Measurements from ENCODE around the gene ZNF275. TPM values are rescaled to one million over a fixed set of nuclear protein-coding genes. Genes with fewer than 3 reads are reported as not detected.
"Not testable (repeated sequence)": the region's sequence is repeated elsewhere in the genome, so short reads cannot be mapped to it uniquely, and the experiment has no call there.

ZNF275 gene
- 9.9 and 10.2 TPM in 2 replicates for total RNA-seq
- polyA plus RNA-seq, result 4.0 and 4.3 TPM in 2 replicates

GRCh38 chrX:153333821-153334653 lies at the start of gene ZNF275:
ZNF275 (plus strand) TSS chrX:153334153; CDS start chrX:153336680, 2,527 bp downstream.
- DNase-seq (ENCODE audit: low spot score), result peak; percentile 90
- peaks cover 6% of the 10 kb centered on the region for H3K4me1 ChIP-seq (ENCODE audit: insufficient read depth)

GRCh38 chrX:153285678-153286077 lies 48.3 kb upstream of the ZNF275 start:
- not testable (repeated sequence) for H3K9me2 ChIP-seq (replicated peaks; ENCODE audit: insufficient read depth); H3K4me3 ChIP-seq; H3K79me2 ChIP-seq; H3K4me1 ChIP-seq (ENCODE audit: insufficient read depth); H2AFZ ChIP-seq; H3K36me3 ChIP-seq (replicated peaks; ENCODE audit: insufficient read depth, low read depth); H3K27ac ChIP-seq; H3K4me2 ChIP-seq; H3K9me3 ChIP-seq (ENCODE audit: low read depth); DNase-seq (ENCODE audit: low spot score); H4K20me1 ChIP-seq (ENCODE audit: insufficient read depth, poor library complexity, severe bottlenecking); H3K27me3 ChIP-seq
- no CpG with 5 or more reads among the region's 8 CpGs for WGBS (ENCODE audit: low lambda C conversion rate, missing lambda C conversion rate)

More at GRCh38 chrX:153333821-153334653, at the start of gene ZNF275:
- H4K20me1 ChIP-seq (ENCODE audit: insufficient read depth, poor library complexity, severe bottlenecking), result peaks cover 2% of the 10 kb centered on the region
- H3K4me3 ChIP-seq, result peak within 1 kb of the TSS; percentile 77
- 48% methylated on average over 37 of the region's 86 CpGs for WGBS (ENCODE audit: low lambda C conversion rate, missing lambda C conversion rate)
- no peak for TF ChIP-seq CTCF (IDR thresholded peaks at IDR 0.05; ENCODE audit: poor library complexity)
- TF ChIP-seq EZH2phosphoT487 (IDR thresholded peaks at IDR 0.05; ENCODE audit: low read depth, severe bottlenecking, unreplicated experiment), result no peak
- TF ChIP-seq EZH2 (IDR thresholded peaks at IDR 0.05; ENCODE audit: borderline replicate concordance), result no peak
- H3K79me2 ChIP-seq, result peaks cover 23% of the 10 kb centered on the region
- H3K27ac ChIP-seq, result peak within 1 kb of the TSS; percentile 73
- H2AFZ ChIP-seq, result peak within 1 kb of the TSS; percentile 86
- H3K36me3 ChIP-seq (replicated peaks; ENCODE audit: insufficient read depth, low read depth), result no peaks in the 10 kb centered on the region
- H3K4me2 ChIP-seq, result peak within 1 kb of the TSS; percentile 84
- no peaks in the 10 kb centered on the region for H3K9me2 ChIP-seq (replicated peaks; ENCODE audit: insufficient read depth)
- H3K9me3 ChIP-seq (ENCODE audit: low read depth), result no peaks in the 10 kb centered on the region
- no peaks in the 10 kb centered on the region for H3K27me3 ChIP-seq

GRCh38 chrX:153288807-153289206 lies 45.1 kb upstream of the ZNF275 start:
- H3K4me3 ChIP-seq; DNase-seq (ENCODE audit: low spot score); H3K79me2 ChIP-seq; H3K9me2 ChIP-seq (replicated peaks; ENCODE audit: insufficient read depth); H3K4me1 ChIP-seq (ENCODE audit: insufficient read depth); H2AFZ ChIP-seq; H3K36me3 ChIP-seq (replicated peaks; ENCODE audit: insufficient read depth, low read depth); H3K27ac ChIP-seq; H4K20me1 ChIP-seq (ENCODE audit: insufficient read depth, poor library complexity, severe bottlenecking); H3K4me2 ChIP-seq; H3K27me3 ChIP-seq; H3K9me3 ChIP-seq (ENCODE audit: low read depth): not testable (repeated sequence)
- WGBS (ENCODE audit: low lambda C conversion rate, missing lambda C conversion rate), result no CpG with 5 or more reads among the region's 2 CpGs

- H3K36me3 ChIP-seq (replicated peaks; ENCODE audit: insufficient read depth, low read depth); H3K4me2 ChIP-seq; DNase-seq (ENCODE audit: low spot score); H3K4me1 ChIP-seq (ENCODE audit: insufficient read depth); H2AFZ ChIP-seq; H4K20me1 ChIP-seq (ENCODE audit: insufficient read depth, poor library complexity, severe bottlenecking); H3K27me3 ChIP-seq; H3K9me3 ChIP-seq (ENCODE audit: low read depth); H3K79me2 ChIP-seq; H3K9me2 ChIP-seq (replicated peaks; ENCODE audit: insufficient read depth); H3K27ac ChIP-seq; H3K4me3 ChIP-seq: not testable (repeated sequence)
- 77% methylated on average over 3 of the region's 8 CpGs for WGBS (ENCODE audit: low lambda C conversion rate, missing lambda C conversion rate)
These were observed 40.4 kb upstream of the ZNF275 start for GRCh38 chrX:153293485-153294071.

GRCh38 chrX:153297376-153297775 lies 36.6 kb upstream of the ZNF275 start:
- 52% methylated on average over 1 of the region's 1 CpG for WGBS (ENCODE audit: low lambda C conversion rate, missing lambda C conversion rate)
- Histone ChIP-seq H3K4me3 (no peak overlapping the region), H3K9me2 (replicated peaks; ENCODE audit: insufficient read depth) (no peaks in the 10 kb centered on the region), H3K9me3 (ENCODE audit: low read depth) (no peaks in the 10 kb centered on the region), H4K20me1 (ENCODE audit: insufficient read depth, poor library complexity, severe bottlenecking) (no peaks in the 10 kb centered on the region), H3K4me1 (ENCODE audit: insufficient read depth) (no peaks in the 10 kb centered on the region), H3K27me3 (no peaks in the 10 kb centered on the region), H3K4me2 (no peak overlapping the region), H3K79me2 (no peaks in the 10 kb centered on the region), H2AFZ (no peak overlapping the region), H3K36me3 (replicated peaks; ENCODE audit: insufficient read depth, low read depth) (no peaks in the 10 kb centered on the region), H3K27ac (no peak overlapping the region)
- TF ChIP-seq EZH2phosphoT487 (IDR thresholded peaks at IDR 0.05; ENCODE audit: low read depth, severe bottlenecking, unreplicated experiment) (no peak), EZH2 (IDR thresholded peaks at IDR 0.05; ENCODE audit: borderline replicate concordance) (no peak), CTCF (IDR thresholded peaks at IDR 0.05; ENCODE audit: poor library complexity) (no peak)
- no peak for DNase-seq (ENCODE audit: low spot score)

Data from hepatocyte (in vitro differentiated cells).